ENCODE measurements around the gene SLC5A6.
"Not testable (repeated sequence)": the region's sequence is repeated elsewhere in the genome, so short reads cannot be mapped to it uniquely, and the experiment has no call there.

Gene SLC5A6

GRCh38 chr2:27202854-27203253, 9.2 kb downstream of the SLC5A6 start:
- Histone ChIP-seq H3K36me3 (ENCODE audit: insufficient read depth, low read length) (peaks cover 75% of the 10 kb centered on the region), H3K4me2 (ENCODE audit: low read length) (no peak overlapping the region), H3F3A (ENCODE audit: insufficient read depth, low read length) (no peaks in the 10 kb centered on the region), H3K4me1 (ENCODE audit: insufficient read depth, low read length, severe bottlenecking) (no peaks in the 10 kb centered on the region), H3K9me2 (ENCODE audit: low read depth, low read length) (no peaks in the 10 kb centered on the region), H3K9me3 (ENCODE audit: low read length) (no peaks in the 10 kb centered on the region), H3K27ac (ENCODE audit: low read depth, low read length, poor library complexity, severe bottlenecking) (no peak overlapping the region), H3K4me3 (ENCODE audit: low read depth, low read length, poor library complexity, severe bottlenecking) (no peak overlapping the region), H3K79me2 (ENCODE audit: insufficient read depth, low read length) (no peaks in the 10 kb centered on the region), H3K27me3 (ENCODE audit: insufficient read depth, low read length) (no peaks in the 10 kb centered on the region), H4K20me1 (ENCODE audit: insufficient read depth, low read length) (no peaks in the 10 kb centered on the region), H3K9ac (ENCODE audit: low read length) (no peak overlapping the region), H2AFZ (ENCODE audit: low read length) (no peak overlapping the region)
- no peak for TF ChIP-seq EZH2 (IDR thresholded peaks at IDR 0.05; ENCODE audit: borderline replicate concordance, low read length)

DNA sequence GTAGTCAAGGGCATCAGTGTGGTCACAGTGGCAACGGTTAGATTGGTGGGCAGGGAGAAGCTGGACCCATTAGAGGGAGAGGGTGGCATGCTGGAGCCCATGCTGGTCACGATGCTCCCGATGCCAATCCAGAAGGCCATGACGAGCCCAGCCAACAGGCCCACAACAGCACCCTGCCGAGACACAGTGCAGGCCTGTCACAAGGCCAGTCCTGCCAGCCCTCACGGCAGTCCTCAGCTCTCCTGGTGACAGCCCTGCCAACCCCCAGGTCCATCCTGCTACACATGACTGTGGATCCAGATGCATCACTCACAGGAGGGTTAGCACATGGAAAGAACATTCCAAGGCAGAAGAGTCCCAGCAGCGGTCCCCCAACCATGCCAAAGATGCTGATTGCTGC, 10.4 kb downstream of the SLC5A6 start:
- H3K4me2 ChIP-seq (ENCODE audit: low read length) = no peak overlapping the region
- no peak overlapping the region for H3K4me3 ChIP-seq (ENCODE audit: low read depth, low read length, poor library complexity, severe bottlenecking)
- TF ChIP-seq EZH2 (IDR thresholded peaks at IDR 0.05; ENCODE audit: borderline replicate concordance, low read length) (no peak), CTCF (IDR thresholded peaks at IDR 0.05; ENCODE audit: low read length) (no peak)
- no peaks in the 10 kb centered on the region for H3K9me2 ChIP-seq (ENCODE audit: low read depth, low read length)
- no peaks in the 10 kb centered on the region for H3K4me1 ChIP-seq (ENCODE audit: insufficient read depth, low read length, severe bottlenecking)
- no peaks in the 10 kb centered on the region for H3K9me3 ChIP-seq (ENCODE audit: low read length)
- H3K27ac ChIP-seq (ENCODE audit: low read depth, low read length, poor library complexity, severe bottlenecking) = no peak overlapping the region
- no peaks in the 10 kb centered on the region for H3F3A ChIP-seq (ENCODE audit: insufficient read depth, low read length)
- no peak overlapping the region for H2AFZ ChIP-seq (ENCODE audit: low read length)
- no peaks in the 10 kb centered on the region for H3K79me2 ChIP-seq (ENCODE audit: insufficient read depth, low read length)
- peaks cover 63% of the 10 kb centered on the region for H3K36me3 ChIP-seq (ENCODE audit: insufficient read depth, low read length)
- H4K20me1 ChIP-seq (ENCODE audit: insufficient read depth, low read length) = no peaks in the 10 kb centered on the region
- no peak overlapping the region for H3K9ac ChIP-seq (ENCODE audit: low read length)
- no peaks in the 10 kb centered on the region for H3K27me3 ChIP-seq (ENCODE audit: insufficient read depth, low read length)

DNA sequence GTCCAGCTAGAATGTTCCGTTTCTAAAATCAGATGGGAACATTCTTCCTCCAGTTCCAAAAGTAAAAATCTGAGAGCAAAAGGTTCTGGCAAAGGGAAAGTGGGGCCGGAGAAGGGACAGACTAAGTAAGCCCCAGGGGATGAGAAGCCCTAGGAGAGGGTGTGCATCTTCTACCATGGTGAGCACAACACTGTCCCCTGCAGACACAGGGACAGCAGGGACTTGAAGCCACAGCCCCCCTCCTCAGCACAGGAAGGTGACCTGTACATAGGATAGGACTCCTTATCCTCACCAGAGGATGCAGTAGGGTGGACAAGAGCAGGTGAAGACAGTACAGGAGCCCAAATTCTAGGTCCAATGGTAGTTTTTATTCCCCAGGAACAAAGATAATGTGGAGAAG, 12.8 kb downstream of the SLC5A6 start:
- H3K36me3 ChIP-seq (ENCODE audit: insufficient read depth, low read length) = peaks cover 40% of the 10 kb centered on the region
- H3K4me2 ChIP-seq (ENCODE audit: low read length) = no peak overlapping the region
- no peak overlapping the region for H3K4me3 ChIP-seq (ENCODE audit: low read depth, low read length, poor library complexity, severe bottlenecking)
- H3K9ac ChIP-seq (ENCODE audit: low read length) = no peak overlapping the region
- no peaks in the 10 kb centered on the region for H3K27me3 ChIP-seq (ENCODE audit: insufficient read depth, low read length)
- TF ChIP-seq CTCF (IDR thresholded peaks at IDR 0.05; ENCODE audit: low read length) (no peak), EZH2 (IDR thresholded peaks at IDR 0.05; ENCODE audit: borderline replicate concordance, low read length) (no peak)
- H3F3A ChIP-seq (ENCODE audit: insufficient read depth, low read length) = no peaks in the 10 kb centered on the region
- H3K4me1 ChIP-seq (ENCODE audit: insufficient read depth, low read length, severe bottlenecking) = no peaks in the 10 kb centered on the region
- no peaks in the 10 kb centered on the region for H3K9me3 ChIP-seq (ENCODE audit: low read length)
- H4K20me1 ChIP-seq (ENCODE audit: insufficient read depth, low read length) = no peaks in the 10 kb centered on the region
- no peaks in the 10 kb centered on the region for H3K79me2 ChIP-seq (ENCODE audit: insufficient read depth, low read length)
- H2AFZ ChIP-seq (ENCODE audit: low read length) = no peak overlapping the region
- no peak overlapping the region for H3K27ac ChIP-seq (ENCODE audit: low read depth, low read length, poor library complexity, severe bottlenecking)
- no peaks in the 10 kb centered on the region for H3K9me2 ChIP-seq (ENCODE audit: low read depth, low read length)

DNA sequence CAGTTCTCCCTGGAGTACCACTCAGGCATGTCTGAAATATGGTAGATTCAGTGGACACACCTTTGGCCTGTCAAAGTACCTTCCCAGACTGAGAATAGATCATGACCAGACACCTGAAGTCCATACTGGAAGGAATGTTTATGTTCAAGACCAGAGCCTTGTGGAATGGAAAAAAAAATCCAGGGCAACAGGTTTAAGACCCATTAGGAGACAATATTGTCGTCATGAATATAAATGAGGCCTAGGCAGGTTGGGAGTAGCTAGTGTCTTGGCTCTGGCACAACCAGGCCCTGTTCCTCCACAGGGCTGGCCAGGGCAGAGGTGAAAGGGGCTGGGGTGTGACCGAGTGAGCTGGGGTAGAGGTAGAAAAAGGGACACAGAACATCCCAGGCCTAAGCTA, 13.4 kb downstream of the SLC5A6 start:
- Histone ChIP-seq H2AFZ (ENCODE audit: low read length) (no peak overlapping the region), H3F3A (ENCODE audit: insufficient read depth, low read length) (no peaks in the 10 kb centered on the region), H3K4me1 (ENCODE audit: insufficient read depth, low read length, severe bottlenecking) (peaks cover 3% of the 10 kb centered on the region), H3K36me3 (ENCODE audit: insufficient read depth, low read length) (peaks cover 34% of the 10 kb centered on the region), H3K4me2 (ENCODE audit: low read length) (no peak overlapping the region), H3K9me2 (ENCODE audit: low read depth, low read length) (no peaks in the 10 kb centered on the region), H3K9ac (ENCODE audit: low read length) (no peak overlapping the region), H3K4me3 (ENCODE audit: low read depth, low read length, poor library complexity, severe bottlenecking) (no peak overlapping the region), H3K9me3 (ENCODE audit: low read length) (no peaks in the 10 kb centered on the region), H3K27ac (ENCODE audit: low read depth, low read length, poor library complexity, severe bottlenecking) (no peak overlapping the region), H3K79me2 (ENCODE audit: insufficient read depth, low read length) (no peaks in the 10 kb centered on the region), H3K27me3 (ENCODE audit: insufficient read depth, low read length) (no peaks in the 10 kb centered on the region), H4K20me1 (ENCODE audit: insufficient read depth, low read length) (no peaks in the 10 kb centered on the region)
- no peak for TF ChIP-seq CTCF (IDR thresholded peaks at IDR 0.05; ENCODE audit: low read length)
- no peak for TF ChIP-seq EZH2 (IDR thresholded peaks at IDR 0.05; ENCODE audit: borderline replicate concordance, low read length)

GRCh38 chr2:27198068-27198467, 14.0 kb downstream of the SLC5A6 start:
- not testable (repeated sequence) for H3F3A ChIP-seq (ENCODE audit: insufficient read depth, low read length); H3K4me1 ChIP-seq (ENCODE audit: insufficient read depth, low read length, severe bottlenecking); H3K4me2 ChIP-seq (ENCODE audit: low read length); H3K4me3 ChIP-seq (ENCODE audit: low read depth, low read length, poor library complexity, severe bottlenecking); H3K27me3 ChIP-seq (ENCODE audit: insufficient read depth, low read length); H4K20me1 ChIP-seq (ENCODE audit: insufficient read depth, low read length); H2AFZ ChIP-seq (ENCODE audit: low read length); H3K9me3 ChIP-seq (ENCODE audit: low read length); H3K9me2 ChIP-seq (ENCODE audit: low read depth, low read length); H3K79me2 ChIP-seq (ENCODE audit: insufficient read depth, low read length); H3K9ac ChIP-seq (ENCODE audit: low read length); H3K27ac ChIP-seq (ENCODE audit: low read depth, low read length, poor library complexity, severe bottlenecking)
- H3K36me3 ChIP-seq (ENCODE audit: insufficient read depth, low read length) = peaks cover 29% of the 10 kb centered on the region
